Subcutaneous adipose tissue (tissue), 4 donors: ENCODE measurements around the gene ZNF768. TPM values are rescaled to one million over a fixed set of nuclear protein-coding genes. Genes with fewer than 3 reads are reported as not detected.

Experiments
- CTCF ChIP-seq: fragments of 450-650 bp; IDR thresholded peaks from one replicate; pipeline ENCODE4 v1.5.1; 2016; ENCODE audit warnings: low read depth, mild to moderate bottlenecking, control low read depth, antibody characterized with exemption, moderate library complexity
- total RNA-seq, 4 donors: library from RNA; depleted of rRNA; stranded (reverse); fragments of >200 nt; gene quantifications; one replicate each; pipeline ENCODE4 v1.1.0, GENCODE V29; 2016

Gene ZNF768
- total RNA-seq, 4 donors from 2014 or later: 11.7 to 43.9 (median 19.2) TPM

GRCh38 chr16:30539000-30539964 lies 12.9 kb upstream of the ZNF768 start:
- TF ChIP-seq CTCF: no peak

- TF ChIP-seq CTCF: no peak
These were observed 9.4 kb upstream of the ZNF768 start for GRCh38 chr16:30535777-30536190.

- TF ChIP-seq CTCF: no peak
These were observed 8.9 kb upstream of the ZNF768 start for GRCh38 chr16:30535106-30535776.

- no peak for TF ChIP-seq CTCF
These were observed 8.2 kb upstream of the ZNF768 start, which contains the start of gene ZNF747 for GRCh38 chr16:30534368-30535105. ZNF747 (minus strand) TSS chr16:30534858; CDS start chr16:30534679, 179 bp downstream.

GRCh38 chr16:30533748-30534367 lies 7.5 kb upstream of the ZNF768 start:
- TF ChIP-seq CTCF: no peak

GRCh38 chr16:30533146-30533522 lies 6.8 kb upstream of the ZNF768 start:
- no peak for TF ChIP-seq CTCF
